Measurements from ENCODE around the gene HNRNPH2. TPM values are rescaled to one million over a fixed set of nuclear protein-coding genes. Genes with fewer than 3 reads are reported as not detected.

HNRNPH2 gene
- total and polyA plus RNA-seq, 3 experiments from 2014 or later, result 21.3 to 78.7 (median 22.0) TPM

- Histone ChIP-seq H3K9me3 (ENCODE audit: low read length) (no peaks in the 10 kb centered on the region), H3K4me1 (ENCODE audit: insufficient read depth, low read length) (no peaks in the 10 kb centered on the region), H3K36me3 (ENCODE audit: insufficient read depth, low read length) (no peaks in the 10 kb centered on the region), H3K27me3 (ENCODE audit: insufficient read depth, low read length, poor library complexity, severe bottlenecking) (no peaks in the 10 kb centered on the region), H3K4me3 (ENCODE audit: low read length) (no peak overlapping the region), H3K27ac (ENCODE audit: low read depth, low read length) (no peak overlapping the region)
- peaks cover 0 to 1% (median 0%) of the 10 kb centered on the region in 5 donors for H3K9me3 Mint-ChIP-seq
- ChIA-PET CTCF (interaction anchor here (2.3 kb wide), 1 partner anchor 9 kb away, joined by 7 read pairs; the partner anchor contains the start of gene RPL36A), POLR2A (no interaction called here)
- peak overlapping the region in 2 of 8 donors; percentile 33 to 54 for H3K27ac Mint-ChIP-seq
- peaks cover 0 to 46% (median 4%) of the 10 kb centered on the region in 3 donors for H3K36me3 Mint-ChIP-seq
- peaks cover 0 to 2% of the 10 kb centered on the region in 2 donors for H3K27me3 Mint-ChIP-seq
- DNase-seq, result no peak
- peaks cover 0 to 6% (median 0%) of the 10 kb centered on the region in 3 donors for H3K4me1 Mint-ChIP-seq
- H3K4me3 Mint-ChIP-seq, result no peak overlapping the region
These were observed 8.2 kb upstream of the HNRNPH2 start for GRCh38 chrX:101399825-101400224.

- Histone ChIP-seq H3K27ac (ENCODE audit: low read depth, low read length) (peak overlapping the region; percentile 95), H3K4me3 (ENCODE audit: low read length) (peak overlapping the region; percentile 95), H3K27me3 (ENCODE audit: insufficient read depth, low read length, poor library complexity, severe bottlenecking) (no peaks in the 10 kb centered on the region), H3K9me3 (ENCODE audit: low read length) (no peaks in the 10 kb centered on the region), H3K4me1 (ENCODE audit: insufficient read depth, low read length) (peaks cover 21% of the 10 kb centered on the region), H3K36me3 (ENCODE audit: insufficient read depth, low read length) (peaks cover 4% of the 10 kb centered on the region)
- Mint-ChIP-seq H3K4me1 (peaks cover 26 to 47% (median 38%) of the 10 kb centered on the region in 3 donors), H3K27ac (peak overlapping the region; percentile 93 to 99 (median 99)), H3K36me3 (peaks cover 0 to 26% (median 4%) of the 10 kb centered on the region in 3 donors), H3K4me3 (peak overlapping the region; percentile 90 to 99 (median 93)), H3K27me3 (peaks cover 0 to 10% of the 10 kb centered on the region in 2 donors), H3K9me3 (peaks cover 0 to 1% (median 0%) of the 10 kb centered on the region in 5 donors)
- ChIA-PET CTCF (no interaction called here), POLR2A (interaction anchor here (1.3 kb wide), 1 partner anchor 59 kb away, joined by 3 read pairs; the partner anchor contains the start of gene TIMM8A)
- no peak for DNase-seq
These were observed 765 bp upstream of the HNRNPH2 start for GRCh38 chrX:101407167-101407747.

GRCh38 chrX:101408532-101408841 lies 465 bp downstream of the HNRNPH2 start:
- POLR2A ChIA-PET, result no interaction called here
- Mint-ChIP-seq H3K27me3 (peaks cover 0 to 10% of the 10 kb centered on the region in 2 donors), H3K4me1 (peaks cover 33 to 60% (median 50%) of the 10 kb centered on the region in 3 donors), H3K36me3 (peaks cover 0 to 31% (median 5%) of the 10 kb centered on the region in 3 donors), H3K4me3 (peak overlapping the region; percentile 90 to 99 (median 93)), H3K27ac (peak overlapping the region; percentile 93 to 99 (median 99)), H3K9me3 (peaks cover 0 to 1% (median 0%) of the 10 kb centered on the region in 5 donors)
- Histone ChIP-seq H3K27me3 (ENCODE audit: insufficient read depth, low read length, poor library complexity, severe bottlenecking) (no peaks in the 10 kb centered on the region), H3K36me3 (ENCODE audit: insufficient read depth, low read length) (peaks cover 6% of the 10 kb centered on the region), H3K27ac (ENCODE audit: low read depth, low read length) (peak overlapping the region; percentile 95), H3K4me1 (ENCODE audit: insufficient read depth, low read length) (peaks cover 21% of the 10 kb centered on the region), H3K9me3 (ENCODE audit: low read length) (no peaks in the 10 kb centered on the region), H3K4me3 (ENCODE audit: low read length) (peak overlapping the region; percentile 95)
- DNase-seq, result no peak
- CTCF ChIA-PET, result no interaction called here

- peaks cover 0 to 10% of the 10 kb centered on the region in 2 donors for H3K27me3 Mint-ChIP-seq
- H3K9me3 Mint-ChIP-seq, result peaks cover 0 to 1% (median 0%) of the 10 kb centered on the region in 5 donors
- H3K36me3 Mint-ChIP-seq, result peaks cover 0 to 30% (median 4%) of the 10 kb centered on the region in 3 donors
- no peaks in the 10 kb centered on the region for H3K9me3 ChIP-seq (ENCODE audit: low read length)
- peaks cover 6% of the 10 kb centered on the region for H3K36me3 ChIP-seq (ENCODE audit: insufficient read depth, low read length)
- peak overlapping the region; percentile 95 for H3K4me3 ChIP-seq (ENCODE audit: low read length)
- H3K4me1 Mint-ChIP-seq, result peaks cover 33 to 64% (median 55%) of the 10 kb centered on the region in 3 donors
- POLR2A ChIA-PET, result no interaction called here
- H3K4me1 ChIP-seq (ENCODE audit: insufficient read depth, low read length), result peaks cover 21% of the 10 kb centered on the region
- peak overlapping the region; percentile 65 to 99 (median 99) for H3K27ac Mint-ChIP-seq
- no peaks in the 10 kb centered on the region for H3K27me3 ChIP-seq (ENCODE audit: insufficient read depth, low read length, poor library complexity, severe bottlenecking)
- no peak for DNase-seq
- peak overlapping the region; percentile 90 to 99 (median 93) for H3K4me3 Mint-ChIP-seq
- H3K27ac ChIP-seq (ENCODE audit: low read depth, low read length), result peak overlapping the region; percentile 95
- CTCF ChIA-PET, result no interaction called here
These were observed 1.0 kb downstream of the HNRNPH2 start for GRCh38 chrX:101409043-101409442.

GRCh38 chrX:101410461-101410860 lies 2.4 kb downstream of the HNRNPH2 start:
- peak overlapping the region; percentile 47 to 93 (median 83) for H3K27ac Mint-ChIP-seq
- peaks cover 36 to 69% (median 60%) of the 10 kb centered on the region in 3 donors for H3K4me1 Mint-ChIP-seq
- Histone ChIP-seq H3K4me3 (ENCODE audit: low read length) (no peak overlapping the region), H3K9me3 (ENCODE audit: low read length) (no peaks in the 10 kb centered on the region), H3K27me3 (ENCODE audit: insufficient read depth, low read length, poor library complexity, severe bottlenecking) (no peaks in the 10 kb centered on the region), H3K4me1 (ENCODE audit: insufficient read depth, low read length) (peaks cover 26% of the 10 kb centered on the region), H3K36me3 (ENCODE audit: insufficient read depth, low read length) (peaks cover 6% of the 10 kb centered on the region), H3K27ac (ENCODE audit: low read depth, low read length) (no peak overlapping the region)
- peak in 1 of 5 donors; percentile 31 for DNase-seq
- no peaks in the 10 kb centered on the region for H3K9me3 Mint-ChIP-seq
- H3K36me3 Mint-ChIP-seq, result peaks cover 0 to 31% (median 3%) of the 10 kb centered on the region in 3 donors
- CTCF ChIA-PET, result no interaction called here
- H3K27me3 Mint-ChIP-seq, result peaks cover 0 to 10% of the 10 kb centered on the region in 2 donors
- H3K4me3 Mint-ChIP-seq, result peak overlapping the region; percentile 37 to 92 (median 59)
- POLR2A ChIA-PET, result no interaction called here

- Histone ChIP-seq H3K4me1 (ENCODE audit: insufficient read depth, low read length) (peaks cover 24% of the 10 kb centered on the region), H3K27me3 (ENCODE audit: insufficient read depth, low read length, poor library complexity, severe bottlenecking) (no peaks in the 10 kb centered on the region), H3K9me3 (ENCODE audit: low read length) (no peaks in the 10 kb centered on the region), H3K27ac (ENCODE audit: low read depth, low read length) (no peak overlapping the region), H3K36me3 (ENCODE audit: insufficient read depth, low read length) (peaks cover 6% of the 10 kb centered on the region), H3K4me3 (ENCODE audit: low read length) (no peak overlapping the region)
- ChIA-PET POLR2A (no interaction called here), CTCF (no interaction called here)
- peaks cover 37 to 64% (median 64%) of the 10 kb centered on the region in 3 donors for H3K4me1 Mint-ChIP-seq
- H3K36me3 Mint-ChIP-seq, result peaks cover 0 to 31% (median 3%) of the 10 kb centered on the region in 3 donors
- peak overlapping the region in 1 of 7 donors; percentile 61 for H3K4me3 Mint-ChIP-seq
- no peak for DNase-seq
- peak overlapping the region in 3 of 8 donors; percentile 11 to 44 (median 22) for H3K27ac Mint-ChIP-seq
- peaks cover 0 to 9% of the 10 kb centered on the region in 2 donors for H3K27me3 Mint-ChIP-seq
- H3K9me3 Mint-ChIP-seq, result no peaks in the 10 kb centered on the region
These were observed 4.0 kb downstream of the HNRNPH2 start for GRCh38 chrX:101411984-101412383.

- Histone ChIP-seq H3K36me3 (ENCODE audit: insufficient read depth, low read length) (peaks cover 6% of the 10 kb centered on the region), H3K9me3 (ENCODE audit: low read length) (no peaks in the 10 kb centered on the region), H3K27me3 (ENCODE audit: insufficient read depth, low read length, poor library complexity, severe bottlenecking) (no peaks in the 10 kb centered on the region), H3K27ac (ENCODE audit: low read depth, low read length) (peak overlapping the region; percentile 9), H3K4me1 (ENCODE audit: insufficient read depth, low read length) (peaks cover 9% of the 10 kb centered on the region), H3K4me3 (ENCODE audit: low read length) (no peak overlapping the region)
- peaks cover 0 to under 1% (median 0%) of the 10 kb centered on the region in 5 donors for H3K9me3 Mint-ChIP-seq
- peaks cover 0 to 4% of the 10 kb centered on the region in 2 donors for H3K27me3 Mint-ChIP-seq
- POLR2A ChIA-PET, result no interaction called here
- peaks cover 39 to 72% (median 51%) of the 10 kb centered on the region in 3 donors for H3K4me1 Mint-ChIP-seq
- peak overlapping the region in 5 of 7 donors; percentile 55 to 89 (median 70) for H3K4me3 Mint-ChIP-seq
- H3K36me3 Mint-ChIP-seq, result peaks cover 0 to 32% (median 3%) of the 10 kb centered on the region in 3 donors
- CTCF ChIA-PET, result interaction anchor here (0.7 to 4.6 kb wide), 4 partner anchors 11 to 178 kb away, joined by 3 to 25 read pairs (median 4); partner anchors contain the start of gene RPL36A
- DNase-seq, result peak in 3 of 5 donors; percentile 49 to 61 (median 58)
- peak overlapping the region; percentile 70 to 91 (median 86) for H3K27ac Mint-ChIP-seq
These were observed 7.4 kb downstream of the HNRNPH2 start for GRCh38 chrX:101415180-101416145.

Data from CD8-positive, alpha-beta memory T cell (primary cell).